B cell (primary cell): ENCODE measurements around the gene POFUT2.

Experiments
- CTCF ChIP-seq: fragments of 200-600 bp; IDR thresholded peaks from one replicate; pipeline ENCODE4 v1.8.0; 2022; ENCODE audit warnings: antibody characterized with exemption, mild to moderate bottlenecking
- EZH2 ChIP-seq: IDR thresholded peaks from 2 replicates; pipeline ENCODE4 v1.6.1; 2012; ENCODE audit warnings: borderline replicate concordance, low read depth, mild to moderate bottlenecking, moderate library complexity, low read length; ENCODE audit not compliant: insufficient read depth, poor library complexity, severe bottlenecking

- no peak for TF ChIP-seq CTCF
- no peak for TF ChIP-seq EZH2
Observed at GRCh38 chr21:45257673-45258341, 29.9 kb downstream of the POFUT2 start.
